ENCODE data around the gene RAD1. TPM values are rescaled to one million over a fixed set of nuclear protein-coding genes. Genes with fewer than 3 reads are reported as not detected.
"Not testable (repeated sequence)": the region's sequence is repeated elsewhere in the genome, so short reads cannot be mapped to it uniquely, and the experiment has no call there.

The RAD1 gene
- total RNA-seq, 2 donors from 2014 or later, result 15.8 to 18.2 TPM

- DNase-seq (ENCODE audit: low spot score); intact Hi-C loops (cut with DNase I): not testable (repeated sequence)
These were observed 8.0 kb upstream of the RAD1 start for GRCh38 chr5:34923256-34923655.

- no peak for DNase-seq (ENCODE audit: low spot score)
- intact Hi-C loops (cut with DNase I), result no loop called here
These were observed 3.8 kb upstream of the RAD1 start for GRCh38 chr5:34919077-34919476.

- DNase-seq (ENCODE audit: low spot score), result no peak
These were observed 2.7 kb upstream of the RAD1 start for GRCh38 chr5:34918025-34918424.

GRCh38 chr5:34916518-34916917 is 1.2 kb upstream of the RAD1 start:
- intact Hi-C loops (cut with DNase I), result no loop called here
- no peak for DNase-seq (ENCODE audit: low spot score)

More at GRCh38 chr5:34918025-34918424, 2.7 kb upstream of the RAD1 start:
- intact Hi-C loops (cut with DNase I), result no loop called here

GRCh38 chr5:34915856-34916192 is 520 bp upstream of the RAD1 start:
- intact Hi-C loops (cut with DNase I), result no loop called here

GRCh38 chr5:34914671-34915138 is 599 bp downstream of the RAD1 start:
- DNase-seq (ENCODE audit: low spot score), result no peak
- intact Hi-C loops (cut with DNase I), result no loop called here

More at GRCh38 chr5:34915856-34916192, 520 bp upstream of the RAD1 start:
- DNase-seq (ENCODE audit: low spot score), result no peak

DNA sequence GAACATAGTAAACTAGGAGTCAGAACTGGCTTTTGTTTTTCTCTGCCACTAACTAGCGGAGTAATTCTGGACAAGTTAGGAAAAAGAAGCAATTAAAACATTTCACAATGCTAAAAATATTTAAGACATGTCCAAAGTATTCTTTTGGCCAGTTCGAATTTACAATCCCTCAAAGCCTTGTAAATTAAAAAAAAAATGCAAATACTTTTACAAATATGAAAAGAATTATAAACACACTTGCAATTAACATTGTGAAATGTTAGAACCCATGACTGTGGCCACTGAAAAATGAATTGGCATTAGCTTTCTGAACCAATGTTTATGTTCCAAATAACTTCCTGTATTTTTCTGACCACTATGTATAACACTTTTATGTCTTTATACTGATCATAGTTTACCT is 2.2 kb downstream of the RAD1 start:
- intact Hi-C loops (cut with DNase I), result no loop called here
- DNase-seq (ENCODE audit: low spot score), result no peak

DNA sequence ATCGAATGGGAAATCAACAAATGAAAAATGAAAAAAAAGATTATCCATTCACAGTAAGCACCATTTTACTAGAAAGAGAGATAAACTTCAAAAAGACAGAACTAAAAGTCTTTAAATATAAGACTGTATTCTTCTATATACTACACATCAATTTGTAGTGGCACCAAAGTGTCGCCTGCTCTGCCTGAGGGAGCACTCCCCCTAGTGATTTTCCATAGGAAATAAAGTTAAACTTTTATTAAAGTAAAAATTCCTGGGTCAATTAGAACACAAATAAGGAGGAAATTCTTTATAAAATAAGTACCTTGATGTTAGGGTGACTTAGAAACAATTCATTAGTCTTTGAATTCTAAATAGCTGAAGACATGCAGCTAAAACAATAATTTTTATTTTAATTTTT is 9.7 kb downstream of the RAD1 start:
- intact Hi-C loops (cut with DNase I), result no loop called here
- DNase-seq (ENCODE audit: low spot score), result no peak

- intact Hi-C loops (cut with DNase I), result no loop called here
- DNase-seq (ENCODE audit: low spot score), result no peak
These were observed 12.0 kb downstream of the RAD1 start for GRCh38 chr5:34903260-34903659.

DNA sequence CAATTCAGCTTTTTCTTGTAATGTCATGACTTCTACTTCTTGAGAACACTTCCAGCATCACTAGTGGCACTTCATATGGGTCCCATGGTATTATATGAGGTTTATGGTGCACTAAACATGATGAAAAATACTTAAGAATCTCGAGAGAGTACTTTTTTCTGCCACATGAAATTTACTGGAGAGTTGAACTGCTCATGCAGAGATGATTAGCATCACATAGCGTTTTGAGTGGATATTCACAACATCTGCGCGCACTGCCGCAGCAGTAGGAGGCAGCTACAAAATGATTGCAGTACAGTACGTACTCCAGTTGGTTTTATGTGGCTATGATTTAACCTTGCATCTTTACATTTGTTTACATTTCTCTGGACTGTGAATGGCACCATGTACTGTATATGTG is 14.7 kb downstream of the RAD1 start:
- DNase-seq (ENCODE audit: low spot score), result no peak
- intact Hi-C loops (cut with DNase I), result no loop called here

GRCh38 chr5:34899066-34899465 is 16.2 kb downstream of the RAD1 start:
- intact Hi-C loops (cut with DNase I), result loop anchor here in 1 of 2 donors (2.0 kb wide), 2 partner anchors 376 to 414 kb away; no protein-coding TSS in a partner anchor
- DNase-seq (ENCODE audit: low spot score), result no peak

DNA sequence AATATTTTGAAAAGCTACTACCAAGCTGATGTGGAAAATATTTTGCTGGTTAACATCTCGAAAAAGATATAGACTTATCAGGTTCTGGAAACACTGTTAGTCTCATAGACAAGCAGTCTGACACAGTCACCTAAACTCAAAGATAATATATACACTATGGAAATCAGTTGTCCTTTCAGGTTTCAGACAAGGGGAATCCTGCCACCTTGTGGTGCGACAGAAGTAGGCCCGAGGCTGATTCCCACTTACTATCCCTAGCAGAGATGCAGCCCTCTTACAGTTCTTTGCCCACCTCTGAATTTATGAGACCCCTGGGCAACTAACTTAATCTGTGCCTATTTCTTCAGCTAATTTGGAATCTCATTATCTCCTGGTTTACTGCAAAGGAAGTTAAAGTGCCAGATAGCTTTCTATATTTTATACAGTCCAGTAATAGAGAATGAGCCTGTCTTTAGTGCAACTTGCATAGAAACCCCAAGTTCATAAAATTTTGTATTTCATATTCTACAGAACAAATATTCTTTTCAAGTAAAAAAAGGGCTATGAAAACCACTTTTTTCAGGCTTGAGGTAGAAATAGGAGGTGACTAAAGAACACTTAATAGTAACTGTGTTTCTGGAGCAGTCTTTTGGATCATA is 16.9 kb downstream of the RAD1 start:
- DNase-seq (ENCODE audit: low spot score), result no peak

DNA sequence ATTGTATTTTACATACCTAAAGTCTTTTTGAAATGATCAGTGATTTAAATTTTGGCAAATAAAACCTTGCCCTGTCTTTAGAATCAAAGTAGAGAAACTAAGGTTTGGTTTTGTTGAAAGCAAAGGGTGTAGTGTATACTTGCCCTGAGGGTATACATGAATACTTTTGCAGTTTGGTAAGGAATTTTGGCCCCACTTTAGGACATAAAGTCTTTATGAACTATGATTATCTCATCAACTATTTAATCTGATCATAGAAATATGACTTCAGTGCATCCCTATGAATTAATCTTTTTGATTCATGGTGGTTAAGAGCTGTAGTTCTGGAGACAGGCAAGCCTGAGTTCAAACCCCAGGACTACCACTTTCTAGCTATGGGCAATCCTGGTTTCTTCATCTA is 17.7 kb downstream of the RAD1 start:
- intact Hi-C loops (cut with DNase I), result loop anchor here in 1 of 2 donors (2.0 kb wide), 2 partner anchors 375 to 413 kb away; no protein-coding TSS in a partner anchor
- no peak for DNase-seq (ENCODE audit: low spot score)

More for the DNA sequence above, 16.9 kb downstream of the RAD1 start:
- intact Hi-C loops (cut with DNase I), result loop anchor here in 1 of 2 donors (2.0 kb wide), 2 partner anchors 376 to 414 kb away; no protein-coding TSS in a partner anchor

DNA sequence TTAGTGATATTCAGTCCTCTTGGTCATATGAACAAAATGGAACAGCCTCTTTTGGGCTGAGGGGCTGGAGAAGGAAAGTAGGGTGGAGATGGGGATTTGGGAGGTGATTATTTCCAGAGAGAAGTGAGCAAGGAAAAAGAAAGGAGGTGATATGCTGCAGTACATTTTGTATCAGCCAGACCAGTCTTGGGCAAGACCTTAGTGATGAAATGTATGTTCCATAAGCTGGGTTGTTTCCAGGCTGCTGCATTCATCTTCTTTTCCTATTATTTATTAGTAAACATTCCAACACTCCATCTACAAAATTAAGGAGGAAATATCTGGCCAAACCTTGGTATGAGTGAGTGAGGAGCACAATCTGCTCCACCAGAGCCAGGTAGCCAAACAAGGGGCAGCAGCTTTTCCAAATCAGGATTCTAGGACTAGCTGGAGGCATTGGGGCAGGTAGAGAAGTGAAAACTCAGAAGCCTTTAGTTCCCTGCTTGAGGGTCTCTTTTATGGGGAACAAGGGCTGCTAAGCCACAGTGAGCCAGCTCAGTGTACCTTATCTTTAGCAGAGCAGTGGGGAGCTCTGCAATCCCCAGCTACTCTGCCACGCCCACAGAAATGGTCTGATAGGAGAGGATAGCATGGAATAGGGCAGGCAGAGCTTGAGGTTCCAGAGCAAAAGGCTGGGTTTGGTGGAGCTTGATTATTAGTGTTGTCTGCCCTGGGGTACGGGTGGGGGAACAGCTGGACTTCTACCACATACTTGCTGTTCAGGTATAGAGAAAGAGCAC is 19.5 kb downstream of the RAD1 start:
- intact Hi-C loops (cut with DNase I), result loop anchor here in 1 of 2 donors (2.0 kb wide), 1 partner anchor 411 kb away; no protein-coding TSS in a partner anchor
- DNase-seq (ENCODE audit: low spot score), result no peak

- intact Hi-C loops (cut with DNase I), result loop anchor here in 1 of 2 donors (2.0 kb wide), 1 partner anchor 410 kb away; no protein-coding TSS in a partner anchor
- no peak for DNase-seq (ENCODE audit: low spot score)
These were observed 20.6 kb downstream of the RAD1 start for GRCh38 chr5:34894716-34895115.

GRCh38 chr5:34892414-34892813 is 22.9 kb downstream of the RAD1 start:
- DNase-seq (ENCODE audit: low spot score), result no peak
- intact Hi-C loops (cut with DNase I), result no loop called here

GRCh38 chr5:34891981-34892380 is 23.3 kb downstream of the RAD1 start:
- intact Hi-C loops (cut with DNase I), result no loop called here
- DNase-seq (ENCODE audit: low spot score), result no peak

- no peak for DNase-seq (ENCODE audit: low spot score)
- intact Hi-C loops (cut with DNase I), result no loop called here
These were observed 25.9 kb downstream of the RAD1 start for GRCh38 chr5:34889394-34889793.

- no peak for DNase-seq (ENCODE audit: low spot score)
- intact Hi-C loops (cut with DNase I), result no loop called here
These were observed 28.7 kb downstream of the RAD1 start for GRCh38 chr5:34886392-34887119.

- intact Hi-C loops (cut with DNase I), result no loop called here
- DNase-seq (ENCODE audit: low spot score), result no peak
These were observed 34.1 kb downstream of the RAD1 start for GRCh38 chr5:34881246-34881645.

All from posterior vena cava (tissue), 2 donors.